CD4-positive, alpha-beta T cell treated with Interleukin-12 subunit alpha and Interleukin-12 subunit beta, for 1 hour (primary cell): ENCODE data around the gene ADAMTS15.

ENCODE experiments used
- DNase-seq: peaks from one replicate; pipeline ENCODE4 v3.0.0-alpha.2; 2020

ADAMTS15 gene, protein sequence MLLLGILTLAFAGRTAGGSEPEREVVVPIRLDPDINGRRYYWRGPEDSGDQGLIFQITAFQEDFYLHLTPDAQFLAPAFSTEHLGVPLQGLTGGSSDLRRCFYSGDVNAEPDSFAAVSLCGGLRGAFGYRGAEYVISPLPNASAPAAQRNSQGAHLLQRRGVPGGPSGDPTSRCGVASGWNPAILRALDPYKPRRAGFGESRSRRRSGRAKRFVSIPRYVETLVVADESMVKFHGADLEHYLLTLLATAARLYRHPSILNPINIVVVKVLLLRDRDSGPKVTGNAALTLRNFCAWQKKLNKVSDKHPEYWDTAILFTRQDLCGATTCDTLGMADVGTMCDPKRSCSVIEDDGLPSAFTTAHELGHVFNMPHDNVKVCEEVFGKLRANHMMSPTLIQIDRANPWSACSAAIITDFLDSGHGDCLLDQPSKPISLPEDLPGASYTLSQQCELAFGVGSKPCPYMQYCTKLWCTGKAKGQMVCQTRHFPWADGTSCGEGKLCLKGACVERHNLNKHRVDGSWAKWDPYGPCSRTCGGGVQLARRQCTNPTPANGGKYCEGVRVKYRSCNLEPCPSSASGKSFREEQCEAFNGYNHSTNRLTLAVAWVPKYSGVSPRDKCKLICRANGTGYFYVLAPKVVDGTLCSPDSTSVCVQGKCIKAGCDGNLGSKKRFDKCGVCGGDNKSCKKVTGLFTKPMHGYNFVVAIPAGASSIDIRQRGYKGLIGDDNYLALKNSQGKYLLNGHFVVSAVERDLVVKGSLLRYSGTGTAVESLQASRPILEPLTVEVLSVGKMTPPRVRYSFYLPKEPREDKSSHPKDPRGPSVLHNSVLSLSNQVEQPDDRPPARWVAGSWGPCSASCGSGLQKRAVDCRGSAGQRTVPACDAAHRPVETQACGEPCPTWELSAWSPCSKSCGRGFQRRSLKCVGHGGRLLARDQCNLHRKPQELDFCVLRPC

GRCh38 chr11:130448416-130449309, at the start of gene ADAMTS15:
TSS of gene ADAMTS15 (plus strand) at chr11:130448645. CDS start at chr11:130448974, 329 bp downstream.
- peak; percentile 4 for DNase-seq

DNA sequence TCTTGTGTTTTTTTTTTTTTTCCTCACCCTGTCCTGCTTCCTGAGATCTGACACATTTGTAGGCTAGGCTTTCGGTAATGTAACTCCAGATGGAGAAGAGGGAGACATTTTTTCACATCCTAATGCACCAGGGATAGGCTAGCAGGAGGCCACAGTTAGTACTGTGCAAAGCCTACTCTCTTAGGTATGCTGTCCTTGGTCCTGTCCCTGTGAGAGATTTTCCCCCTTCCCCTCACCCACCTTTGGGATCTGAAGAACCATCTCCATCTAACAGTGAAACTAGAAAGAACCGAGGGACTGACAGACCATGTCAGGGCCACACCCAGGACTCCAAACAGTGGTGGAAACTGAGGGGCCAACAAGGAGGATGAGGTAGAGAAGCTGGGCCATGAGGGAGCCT, 49.2 kb upstream of the ADAMTS15 start:
- no peak for DNase-seq

- DNase-seq = no peak
Observed at GRCh38 chr11:130400781-130401483, 47.5 kb upstream of the ADAMTS15 start.

DNA sequence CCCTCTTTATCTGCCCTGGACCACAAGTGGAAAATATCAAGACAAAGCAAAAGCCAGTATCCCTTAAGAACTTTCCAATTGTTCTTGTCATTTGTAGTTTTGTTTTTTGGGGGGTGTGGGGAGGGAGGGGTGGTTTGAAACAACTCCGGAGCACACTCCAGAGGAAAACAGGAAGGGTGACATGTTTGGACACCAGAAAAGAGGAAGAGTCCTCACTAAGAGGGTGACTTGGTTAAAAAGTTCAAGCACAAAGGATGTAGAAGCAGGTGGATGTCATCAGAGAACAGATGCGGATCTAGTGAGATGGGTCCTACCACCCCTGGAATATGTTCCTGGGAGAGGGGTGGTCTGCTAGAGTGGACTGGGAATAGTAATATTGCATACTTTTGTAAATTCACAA, 45.9 kb upstream of the ADAMTS15 start:
- DNase-seq = no peak

DNA sequence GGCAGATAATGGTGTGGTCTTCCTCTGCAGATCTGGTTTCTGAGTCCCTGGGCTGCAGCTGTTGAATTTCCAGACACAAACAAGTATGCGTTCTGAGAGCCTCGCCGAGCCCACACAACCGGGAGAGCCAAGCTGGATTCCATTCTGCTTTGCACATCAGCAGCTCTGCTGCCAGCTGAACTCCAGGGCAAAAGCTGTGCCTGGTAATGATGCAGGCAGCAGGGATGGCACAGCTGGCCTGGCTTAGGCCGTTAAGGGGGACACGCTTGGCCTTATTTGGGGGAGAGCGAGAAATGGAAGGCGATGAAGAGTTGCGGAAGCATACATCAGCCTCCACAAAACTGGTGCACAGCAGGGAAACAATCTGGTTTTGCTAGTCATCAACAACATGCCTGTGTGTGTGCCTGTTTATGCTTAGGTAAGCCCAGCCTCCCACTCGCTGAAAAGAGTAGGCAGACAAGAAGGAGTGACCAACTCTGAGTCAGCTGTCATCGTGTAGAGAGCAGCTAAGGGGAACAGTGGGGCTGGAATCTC, 45.1 kb upstream of the ADAMTS15 start:
- no peak for DNase-seq

DNA sequence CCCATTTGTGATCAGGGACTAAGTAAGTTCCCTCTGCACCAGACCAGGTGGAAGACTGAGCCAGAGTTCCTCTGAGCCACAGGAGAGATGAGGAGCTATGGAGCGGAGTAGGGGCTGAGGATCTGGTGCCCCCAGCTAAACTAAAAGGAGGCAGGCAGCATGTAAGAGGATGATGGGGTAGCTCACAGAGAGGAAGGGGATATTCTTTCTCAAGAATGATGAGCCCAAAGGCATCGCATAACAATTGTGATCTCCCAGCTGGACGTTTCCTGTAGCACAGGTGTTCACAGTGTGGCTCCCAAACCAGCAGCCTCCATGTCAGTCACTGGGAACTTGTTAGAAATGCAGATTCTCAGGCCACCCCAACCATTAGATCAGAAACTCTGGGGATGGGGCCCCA, 44.5 kb upstream of the ADAMTS15 start:
- no peak for DNase-seq

DNA sequence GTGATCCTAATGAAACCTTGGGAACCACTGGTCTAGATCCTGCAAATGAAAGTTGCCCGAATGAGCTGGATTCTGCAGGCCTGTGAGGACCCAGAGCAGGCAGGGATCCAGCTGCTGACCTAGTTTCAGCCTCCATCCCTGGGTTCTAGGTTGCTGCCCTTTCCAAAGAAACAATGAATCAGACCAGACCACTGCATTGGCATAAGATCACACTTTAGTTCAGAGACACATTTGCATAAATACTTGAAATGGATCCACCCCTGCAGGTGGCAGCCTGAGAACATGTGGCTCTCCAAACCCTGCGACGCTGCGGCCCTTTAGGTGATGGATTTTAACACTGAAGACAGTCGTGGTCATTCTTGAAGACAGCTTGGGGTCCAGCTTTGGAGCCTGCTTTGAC, 43.7 kb upstream of the ADAMTS15 start:
- DNase-seq = no peak

DNA sequence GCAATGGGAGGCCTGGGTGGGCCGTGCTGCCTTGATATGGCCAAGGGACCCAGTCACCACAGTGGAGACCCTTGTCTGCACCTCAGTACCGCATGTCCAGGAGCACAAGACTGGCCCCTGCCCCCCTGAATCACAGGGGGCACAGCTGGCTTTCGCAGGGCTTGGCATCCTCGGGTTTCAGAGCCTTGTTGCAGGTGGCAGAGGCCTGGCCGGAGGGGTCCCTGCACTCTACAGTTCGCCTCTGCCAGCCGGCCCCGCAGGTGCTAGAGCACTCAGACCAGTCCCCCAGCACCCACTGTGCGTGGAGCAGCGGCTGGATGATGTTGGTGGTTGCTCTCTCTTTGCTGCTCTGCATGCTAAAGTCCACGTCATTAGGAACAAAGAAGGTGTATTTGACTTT, 43.0 kb upstream of the ADAMTS15 start:
- no peak for DNase-seq

GRCh38 chr11:130407978-130408377, 40.5 kb upstream of the ADAMTS15 start:
- DNase-seq = no peak

DNA sequence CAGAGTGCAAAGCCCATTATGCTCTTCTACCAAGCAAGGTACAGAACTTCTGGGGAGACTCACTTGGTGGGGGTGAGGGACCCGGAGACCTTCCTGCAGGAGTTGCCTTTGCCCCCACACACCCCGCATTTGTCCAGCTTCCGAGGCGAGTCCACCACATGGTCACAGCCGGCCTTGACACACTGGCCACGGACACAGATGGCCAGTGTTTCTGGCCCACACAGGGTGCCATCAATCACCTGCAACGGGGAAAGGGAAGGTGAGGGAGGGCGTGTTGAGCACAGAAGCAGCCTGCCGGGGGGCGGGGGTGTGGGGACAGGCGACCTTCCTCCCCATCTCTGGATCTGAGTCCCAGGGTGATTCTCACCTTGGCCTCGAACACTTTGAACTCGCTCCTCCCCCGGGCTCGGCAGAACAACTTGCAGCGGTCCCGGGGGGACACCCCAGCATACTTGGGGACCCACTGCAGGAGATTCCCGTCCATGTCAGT, 40.0 kb upstream of the ADAMTS15 start:
- DNase-seq = no peak

GRCh38 chr11:130408901-130409300, 39.5 kb upstream of the ADAMTS15 start:
- DNase-seq = no peak

DNA sequence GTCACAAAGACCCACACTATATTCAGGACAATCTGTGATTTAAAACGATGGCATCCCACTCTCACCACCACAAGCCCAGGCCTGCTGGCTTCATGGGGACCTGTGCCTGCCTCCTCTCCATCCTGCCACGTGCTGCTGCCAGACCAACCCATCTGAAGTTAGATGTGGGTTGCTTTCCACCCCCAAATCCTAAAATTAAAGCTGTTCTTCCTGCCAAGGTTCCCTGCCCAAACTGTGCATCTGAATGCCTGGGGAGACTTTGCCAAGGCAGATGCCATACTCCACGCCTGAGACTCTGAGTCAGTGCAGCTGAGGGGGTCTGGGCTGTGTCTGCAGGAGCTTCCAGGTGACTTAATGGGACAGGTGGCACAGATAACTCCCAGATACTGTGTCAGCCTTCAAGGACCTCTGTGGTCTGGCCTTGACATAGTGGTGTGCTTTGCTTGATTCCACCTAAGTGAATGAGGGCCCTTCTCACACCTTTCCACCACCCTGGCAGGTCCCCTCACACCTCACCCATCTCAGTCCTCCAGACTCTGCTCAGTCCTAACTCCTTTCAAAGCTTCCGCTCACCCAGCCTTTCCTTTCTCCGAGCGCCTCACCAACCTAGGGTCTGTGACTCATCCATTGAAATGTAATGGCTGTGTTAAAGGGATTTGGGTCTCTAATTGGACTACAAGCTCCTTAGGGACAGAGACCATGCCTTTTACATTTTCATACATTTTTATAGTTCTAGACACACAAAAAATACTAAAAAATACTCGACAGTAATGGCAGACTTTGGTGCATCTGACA, 38.7 kb upstream of the ADAMTS15 start:
- no peak for DNase-seq

- no peak for DNase-seq
Observed at GRCh38 chr11:130411223-130411622, 37.2 kb upstream of the ADAMTS15 start.

GRCh38 chr11:130413405-130414106, 34.9 kb upstream of the ADAMTS15 start:
- DNase-seq = no peak

DNA sequence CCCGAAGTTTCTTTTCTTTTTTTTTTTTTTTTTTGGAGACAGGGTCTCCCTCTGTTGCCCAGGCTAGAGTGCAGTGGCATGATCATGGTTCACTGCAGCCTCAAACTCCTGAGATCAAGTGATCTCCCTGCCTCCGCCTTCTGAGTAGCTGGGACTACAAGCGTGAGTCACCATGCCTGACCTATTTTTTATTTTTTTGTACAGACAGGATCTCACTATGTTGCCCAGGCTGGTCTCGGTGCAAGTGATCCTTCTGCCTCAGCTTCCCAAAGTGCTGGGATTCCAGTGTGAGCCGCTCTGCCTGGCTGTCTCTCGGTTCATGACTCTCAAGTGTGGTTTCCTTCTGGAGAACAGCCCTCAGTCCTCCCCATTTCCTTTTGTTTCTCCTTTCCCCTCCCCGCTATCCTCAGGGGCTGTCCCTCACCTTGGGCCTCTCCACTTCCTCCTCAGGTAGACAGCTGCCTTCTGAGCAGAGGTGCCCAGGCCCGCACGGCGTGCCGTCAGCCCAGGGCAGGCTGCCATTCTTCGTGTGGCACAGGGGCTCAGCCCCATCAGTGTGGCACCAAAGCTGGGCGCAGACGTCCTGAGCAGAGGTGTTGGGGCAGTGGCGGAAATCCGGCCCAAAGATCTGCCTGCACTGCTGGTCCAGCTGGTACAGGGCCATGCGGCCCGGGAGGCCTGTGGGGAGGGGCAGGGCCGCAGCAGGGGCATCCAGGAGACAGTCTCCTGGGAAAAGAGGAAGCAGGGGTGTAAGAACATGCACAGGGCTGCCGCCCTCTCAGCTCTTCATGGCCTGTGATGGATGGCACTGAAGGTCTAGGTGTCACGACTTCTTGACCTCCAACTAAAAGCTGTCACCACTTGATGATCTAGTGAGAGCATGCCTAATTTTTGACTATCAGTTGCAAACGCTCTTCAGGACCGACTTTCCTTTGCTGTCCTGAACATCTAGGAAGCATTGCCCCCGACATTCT, 34.1 kb upstream of the ADAMTS15 start:
- DNase-seq = no peak

GRCh38 chr11:130415731-130416529, 32.5 kb upstream of the ADAMTS15 start:
- DNase-seq = no peak

- DNase-seq = no peak
Observed at GRCh38 chr11:130416530-130416882, 31.9 kb upstream of the ADAMTS15 start.

GRCh38 chr11:130416906-130417305, 31.5 kb upstream of the ADAMTS15 start:
- DNase-seq = no peak
